ENCODE data around the gene CLDN3. TPM values are rescaled to one million over a fixed set of nuclear protein-coding genes. Genes with fewer than 3 reads are reported as not detected.
A peak's percentile ranks its signal among the peaks of the same experiment; 100 is the strongest.

The CLDN3 gene
- total RNA-seq, 1 donor from 2014 or later, result 0.32 TPM

GRCh38 chr7:73737491-73738219 lies 32.4 kb downstream of the CLDN3 start:
- Mint-ChIP-seq H3K36me3 (ENCODE audit: low read depth) (peaks cover 2% of the 10 kb centered on the region), H3K27ac (ENCODE audit: unreplicated experiment) (peak overlapping the region; percentile 96), H3K4me1 (ENCODE audit: low read depth) (peaks cover 25% of the 10 kb centered on the region), H3K4me3 (ENCODE audit: unreplicated experiment) (peak overlapping the region; percentile 93), H3K27me3 (ENCODE audit: low read depth) (no peaks in the 10 kb centered on the region), H3K9me3 (ENCODE audit: low read depth) (no peaks in the 10 kb centered on the region)
- no peak for TF ChIP-seq CTCF (IDR thresholded peaks at IDR 0.05)
- DNase-seq (ENCODE audit: low spot score), result no peak

- H3K36me3 Mint-ChIP-seq (ENCODE audit: low read depth), result peaks cover 2% of the 10 kb centered on the region
- no peaks in the 10 kb centered on the region for H3K9me3 Mint-ChIP-seq (ENCODE audit: low read depth)
- peaks cover 21% of the 10 kb centered on the region for H3K4me1 Mint-ChIP-seq (ENCODE audit: low read depth)
- no peak overlapping the region for H3K4me3 Mint-ChIP-seq (ENCODE audit: unreplicated experiment)
- H3K27me3 Mint-ChIP-seq (ENCODE audit: low read depth), result no peaks in the 10 kb centered on the region
- no peak for TF ChIP-seq CTCF (IDR thresholded peaks at IDR 0.05)
- H3K27ac Mint-ChIP-seq (ENCODE audit: unreplicated experiment), result no peak overlapping the region
- DNase-seq (ENCODE audit: low spot score), result no peak
Measured at GRCh38 chr7:73736885-73737284, 33.2 kb downstream of the CLDN3 start.

GRCh38 chr7:73735528-73735905 lies 34.6 kb downstream of the CLDN3 start:
- H3K27ac Mint-ChIP-seq (ENCODE audit: unreplicated experiment), result no peak overlapping the region
- H3K9me3 Mint-ChIP-seq (ENCODE audit: low read depth), result no peaks in the 10 kb centered on the region
- H3K27me3 Mint-ChIP-seq (ENCODE audit: low read depth), result no peaks in the 10 kb centered on the region
- peaks cover 2% of the 10 kb centered on the region for H3K36me3 Mint-ChIP-seq (ENCODE audit: low read depth)
- no peak for TF ChIP-seq CTCF (IDR thresholded peaks at IDR 0.05)
- peaks cover 21% of the 10 kb centered on the region for H3K4me1 Mint-ChIP-seq (ENCODE audit: low read depth)
- H3K4me3 Mint-ChIP-seq (ENCODE audit: unreplicated experiment), result no peak overlapping the region
- no peak for DNase-seq (ENCODE audit: low spot score)

GRCh38 chr7:73734619-73735527 lies 35.2 kb downstream of the CLDN3 start:
- TF ChIP-seq CTCF (IDR thresholded peaks at IDR 0.05), result peak; percentile 91
- Mint-ChIP-seq H3K36me3 (ENCODE audit: low read depth) (peaks cover 2% of the 10 kb centered on the region), H3K27me3 (ENCODE audit: low read depth) (no peaks in the 10 kb centered on the region), H3K4me3 (ENCODE audit: unreplicated experiment) (peak overlapping the region; percentile 25), H3K27ac (ENCODE audit: unreplicated experiment) (peak overlapping the region; percentile 6), H3K4me1 (ENCODE audit: low read depth) (peaks cover 21% of the 10 kb centered on the region), H3K9me3 (ENCODE audit: low read depth) (no peaks in the 10 kb centered on the region)
- no peak for DNase-seq (ENCODE audit: low spot score)

GRCh38 chr7:73732397-73732796 lies 37.7 kb downstream of the CLDN3 start:
- Mint-ChIP-seq H3K36me3 (ENCODE audit: low read depth) (peaks cover 2% of the 10 kb centered on the region), H3K9me3 (ENCODE audit: low read depth) (no peaks in the 10 kb centered on the region), H3K4me3 (ENCODE audit: unreplicated experiment) (no peak overlapping the region), H3K27ac (ENCODE audit: unreplicated experiment) (no peak overlapping the region), H3K27me3 (ENCODE audit: low read depth) (peaks cover 2% of the 10 kb centered on the region), H3K4me1 (ENCODE audit: low read depth) (peaks cover 8% of the 10 kb centered on the region)
- no peak for TF ChIP-seq CTCF (IDR thresholded peaks at IDR 0.05)
- no peak for DNase-seq (ENCODE audit: low spot score)

Measured in chondrocyte (in vitro differentiated cells).